GM12878 (cell line): Measurements from ENCODE around the gene NLN. TPM values are rescaled to one million over a fixed set of nuclear protein-coding genes. Genes with fewer than 3 reads are reported as not detected.

ENCODE experiments used
- ATAC-seq: fragments of 200-7000 bp; cut with Tn5 transposase; 3 replicates; pipeline ENCODE4 v1.9.1; 2020; ENCODE audit warnings: mild to moderate bottlenecking, moderate library complexity
- BruUV-seq: library from RNA; stranded (reverse); fragments of 400-500 nt; replicated peaks from 2 replicates; lab custom pipeline; 2021; lab: Mats Ljungman, UMichigan
- CTCF ChIA-PET: fragments of 300-600 bp; sonication (Branson Sonifier 250); formaldehyde crosslinking; extraction: SDS; loops from one replicate; lab custom pipeline; 2021; ENCODE audit warnings: inconsistent platforms; lab: Yijun Ruan, JAX
- POLR2A ChIA-PET: fragments of 350-600 bp; formaldehyde crosslinking; extraction: SDS; loops from one replicate; lab custom pipeline; 2021; ENCODE audit warnings: inconsistent platforms; lab: Charles Lee
- RAD21 ChIA-PET: fragments of 300-600 bp; sonication (Branson Sonifier 250); formaldehyde crosslinking; loops from one replicate; lab custom pipeline; 2023; ENCODE audit warnings: antibody characterized with exemption; ENCODE audit not compliant: unreplicated experiment; lab: Charles Lee
- SMC1A ChIA-PET: fragments of 300-600 bp; sonication (Branson Sonifier 250); formaldehyde crosslinking; loops from one replicate; lab custom pipeline; 2023; ENCODE audit not compliant: unreplicated experiment, uncharacterized antibody; lab: Charles Lee
- DNase-seq: peaks from one replicate; pipeline ENCODE4 v3.0.0-alpha.2; 2011; ENCODE audit warnings: low read depth, low spot score
- FAIRE-seq: peaks from 3 replicates; lab custom pipeline; 2011; peaks lifted over from hg19 to GRCh38; lab: Jason Lieb, UNC
- H2AFZ ChIP-seq: 2 replicates; pipeline ENCODE4 v1.6.0; 2011; ENCODE audit warnings: low read depth, low read length, control low read depth; ENCODE audit not compliant: control insufficient read depth
- H3K27ac ChIP-seq: 2 replicates; pipeline ENCODE4 v1.5.1; 2011; ENCODE audit warnings: control low read depth; ENCODE audit not compliant: control insufficient read depth, insufficient read depth
- H3K27me3 ChIP-seq, 2 experiments: replicated peaks in 1 of 2; 2 replicates each; pipeline versions ENCODE4 v1.6.0 to v1.6.1; 2011; ENCODE audit warnings: low read length in 1 of 2; ENCODE audit not compliant: control insufficient read depth in 2 of 2, insufficient read depth in 2 of 2
- H3K36me3 ChIP-seq, 2 experiments: 2 replicates each; pipeline ENCODE4 v1.5.1; 2011; ENCODE audit warnings: low read length in 1 of 2; ENCODE audit not compliant: control insufficient read depth in 2 of 2, insufficient read depth in 2 of 2
- H3K4me1 ChIP-seq: 2 replicates; pipeline ENCODE4 v1.6.1; 2011; ENCODE audit warnings: mild to moderate bottlenecking, low read length, moderate library complexity, mixed read lengths; ENCODE audit not compliant: control insufficient read depth, insufficient read depth
- H3K4me2 ChIP-seq: 2 replicates; pipeline ENCODE4 v1.6.0; 2011; ENCODE audit warnings: control low read depth; ENCODE audit not compliant: control insufficient read depth, insufficient read depth
- H3K4me3 ChIP-seq: fragments of 200-600 bp; sonication (generic); 2 replicates; pipeline ENCODE4 v1.5.1; 2016
- H3K79me2 ChIP-seq: 2 replicates; pipeline ENCODE4 v1.6.0; 2011; ENCODE audit warnings: low read length; ENCODE audit not compliant: control insufficient read depth, insufficient read depth
- H3K9ac ChIP-seq: 2 replicates; pipeline ENCODE4 v1.8.0; 2011; ENCODE audit warnings: low read length, control low read depth, mixed read lengths; ENCODE audit not compliant: control insufficient read depth, insufficient read depth
- H3K9me3 ChIP-seq: replicated peaks from 3 replicates; pipeline ENCODE4 v1.5.1; 2011; ENCODE audit warnings: mild to moderate bottlenecking, low read length; ENCODE audit not compliant: control insufficient read depth, insufficient read depth
- H4K20me1 ChIP-seq: 2 replicates; pipeline ENCODE4 v1.6.0; 2011; ENCODE audit not compliant: control insufficient read depth, insufficient read depth
- ASH2L ChIP-seq: fragments of 300-600, 200-600 bp; sonication (generic); IDR thresholded peaks from 2 replicates; pipeline ENCODE4 v1.6.1; 2017; ENCODE audit warnings: low read depth, mild to moderate bottlenecking, borderline replicate concordance
- CEBPB ChIP-seq, 2 experiments: fragments of 150-350 bp in 1 of 2; IDR thresholded peaks; 2 replicates each; pipeline ENCODE4 v1.6.1; 2012 to 2014; ENCODE audit warnings: low read depth in 2 of 2, low read length in 2 of 2, borderline replicate concordance in 1 of 2, inconsistent platforms in 1 of 2
- CHD4 ChIP-seq: fragments of 200-600 bp; sonication (generic); IDR thresholded peaks from 2 replicates; pipeline ENCODE4 v1.6.1; 2016; ENCODE audit warnings: mild to moderate bottlenecking
- FOS ChIP-seq: IDR thresholded peaks from 3 replicates; pipeline ENCODE4 v1.6.1; 2011; ENCODE audit warnings: borderline replicate concordance; ENCODE audit not compliant: insufficient read length; ENCODE audit errors: extremely low read depth
- FOXK2 ChIP-seq: fragments of 450-650 bp; IDR thresholded peaks from 2 replicates; pipeline ENCODE4 v1.6.1; 2017; ENCODE audit warnings: mild to moderate bottlenecking, moderate library complexity
- IRF4 ChIP-seq: IDR thresholded peaks from 2 replicates; pipeline ENCODE4 v1.6.1; 2011; ENCODE audit warnings: low read depth, low read length
- JUND ChIP-seq: IDR thresholded peaks from 2 replicates; pipeline ENCODE4 v1.6.1; 2012; ENCODE audit warnings: low read depth, mild to moderate bottlenecking, low read length, improper control_type of control experiment, moderate library complexity
- NBN ChIP-seq: fragments of 450-650 bp; IDR thresholded peaks from 2 replicates; pipeline ENCODE4 v1.6.1; 2016
- PML ChIP-seq: IDR thresholded peaks from 2 replicates; pipeline ENCODE4 v1.6.1; 2012; ENCODE audit warnings: low read length, inconsistent platforms
- RAD21 ChIP-seq: IDR thresholded peaks from 2 replicates; pipeline ENCODE4 v1.6.1; 2011; ENCODE audit warnings: mild to moderate bottlenecking, low read depth, low read length, moderate library complexity; ENCODE audit not compliant: insufficient read depth
- SMAD1 ChIP-seq: fragments of 450-650 bp; IDR thresholded peaks from 2 replicates; pipeline ENCODE4 v1.6.1; 2018; ENCODE audit warnings: mild to moderate bottlenecking, low read depth; ENCODE audit not compliant: partially characterized antibody
- SRF ChIP-seq, 2 experiments: IDR thresholded peaks; 2 replicates each; pipeline ENCODE4 v1.6.1; 2011; ENCODE audit warnings: low read depth in 2 of 2, low read length in 2 of 2, mild to moderate bottlenecking in 1 of 2, moderate library complexity in 1 of 2
- TBL1XR1 ChIP-seq: IDR thresholded peaks from 2 replicates; pipeline ENCODE4 v1.6.1; 2012; ENCODE audit warnings: low read depth, low read length, improper control_type of control experiment
- WGBS: methylation state at CpG from one replicate; pipeline ENCODE4 v1.1.6; 2016; ENCODE audit warnings: low lambda C conversion rate; ENCODE audit not compliant: insufficient replicate concordance, insufficient coverage; ENCODE audit errors: missing lambda C conversion rate; 5-methylcytosine and 5-hydroxymethylcytosine counted together
- in situ Hi-C: fragments of 300-500 bp; cut with MboI; formaldehyde crosslinking; loops from 9 replicates; pipeline ENCODE4 v1.14.3; 2018; ENCODE audit warnings: mixed read lengths
- intact Hi-C: fragments of 100-400 bp; cut with micrococcal nuclease; formaldehyde crosslinking; loops from one replicate; pipeline ENCODE4 v1.14.2; 2022; ENCODE audit not compliant: unreplicated experiment
- polyA plus RNA-seq, 11 experiments: library from polyadenylated mRNA; depleted of rRNA in 4 of 11; unstranded in 6 of 11; stranded (reverse) in 5 of 11; fragments of >200 nt; fragmentation: Nextera tagmentation in 4 of 11; fragmentation: Illumina TruSeq in 1 of 11; extraction: Ambion mirVana in 4 of 11; extraction: Trizol in 1 of 11; gene quantifications; 1 replicate in 1 of 11; 2 replicates in 10 of 11; pipeline versions ENCODE4 v1.2.1 to v1.2.3, GENCODE V29; 2011 to 2016; ENCODE audit warnings: inconsistent platforms in 2 of 11, missing spikeins in 2 of 11, low read depth in 1 of 11
- total RNA-seq, 4 experiments: library from RNA; depleted of rRNA in 3 of 4; stranded (reverse); fragments of >200 nt in 3 of 4; fragmentation: Illumina TruSeq in 1 of 4; extraction: Trizol in 1 of 4; gene quantifications; 2 replicates each; pipeline versions ENCODE4 v1.2.1 to v1.2.3, GENCODE V29; 2013 to 2021
- TF ChIP-seq, protein P1 (sequence below): fragments of 450-650 bp; formaldehyde crosslinking; IDR thresholded peaks from 2 replicates; pipeline ENCODE4 v1.4.0; 2020; ENCODE audit warnings: mild to moderate bottlenecking, moderate library complexity
- TF ChIP-seq, protein P2 (sequence below): IDR thresholded peaks from 2 replicates; pipeline ENCODE4 v1.6.1; 2011; ENCODE audit warnings: borderline replicate concordance, low read depth, mild to moderate bottlenecking, moderate library complexity, mixed read lengths, low read length; ENCODE audit not compliant: insufficient read depth; ENCODE audit errors: extremely low read length
- TF ChIP-seq, protein P3 (sequence below): IDR thresholded peaks from 2 replicates; pipeline ENCODE4 v1.6.1; 2012; ENCODE audit warnings: low read depth, low read length, improper control_type of control experiment
- TF ChIP-seq, protein P4 (sequence below): IDR thresholded peaks from 2 replicates; pipeline ENCODE4 v1.6.1; 2011; ENCODE audit warnings: low read depth, mild to moderate bottlenecking, low read length, moderate library complexity, borderline replicate concordance; ENCODE audit errors: extremely low read depth

NLN gene
- total and polyA plus RNA-seq, 10 of the 15 experiments (the other 5 are each of a cell fraction or from before 2014, with no cell fraction given) = 6.8 to 56.9 (median 33.3) TPM

DNA sequence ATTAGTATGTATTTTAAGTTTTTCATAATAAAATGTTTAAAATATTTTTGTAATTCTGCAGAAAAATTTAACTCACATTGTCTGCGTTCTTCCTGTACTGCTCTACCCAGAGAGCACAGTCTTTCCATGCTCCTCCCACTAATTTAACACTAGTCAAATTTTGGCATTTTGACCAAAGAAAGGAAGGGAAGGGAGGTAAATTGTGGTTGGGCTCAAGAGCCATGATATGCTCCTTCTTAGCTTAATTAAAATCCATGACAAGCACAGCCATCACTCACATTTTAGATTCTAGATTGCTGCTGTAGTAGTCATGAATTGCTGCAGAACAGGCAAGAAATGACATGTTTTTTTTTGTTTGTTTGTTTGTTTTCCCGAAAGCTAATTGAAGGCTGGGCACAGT is 98.4 kb downstream of the NLN start:
- H3K9ac ChIP-seq = no peak overlapping the region
- H3K4me1 ChIP-seq = peaks cover 42% of the 10 kb centered on the region
- SMC1A ChIA-PET = interaction anchor here (0.8 to 1.3 kb wide), 4 partner anchors 9 to 107 kb away, joined by 3 to 4 read pairs (median 3); no protein-coding TSS in a partner anchor
- POLR2A ChIA-PET = interaction anchor here (0.6 kb wide), 2 partner anchors 12 to 84 kb away, joined by 3 to 4 read pairs; no protein-coding TSS in a partner anchor
- H3K9me3 ChIP-seq = no peaks in the 10 kb centered on the region
- CTCF ChIA-PET = interaction anchor here (0.8 to 1.0 kb wide), 2 partner anchors 15 to 26 kb away, joined by 3 to 4 read pairs; no protein-coding TSS in a partner anchor
- RAD21 ChIA-PET = interaction anchor here (1.5 kb wide), 1 partner anchor 104 kb away, joined by 4 read pairs; no protein-coding TSS in a partner anchor
- WGBS = 93% methylated on average over 2 of the region's 2 CpGs
- DNase-seq (no peak), FAIRE-seq (no peak), ATAC-seq (no peak)
- in situ Hi-C loops = no loop called here
- peaks cover 0 to 5% of the 10 kb centered on the region in 2 experiments; a peak in 1 of 4 replicates for H3K36me3 ChIP-seq
- TF ChIP-seq IRF4 = no peak
- TF ChIP-seq, protein P1, sequence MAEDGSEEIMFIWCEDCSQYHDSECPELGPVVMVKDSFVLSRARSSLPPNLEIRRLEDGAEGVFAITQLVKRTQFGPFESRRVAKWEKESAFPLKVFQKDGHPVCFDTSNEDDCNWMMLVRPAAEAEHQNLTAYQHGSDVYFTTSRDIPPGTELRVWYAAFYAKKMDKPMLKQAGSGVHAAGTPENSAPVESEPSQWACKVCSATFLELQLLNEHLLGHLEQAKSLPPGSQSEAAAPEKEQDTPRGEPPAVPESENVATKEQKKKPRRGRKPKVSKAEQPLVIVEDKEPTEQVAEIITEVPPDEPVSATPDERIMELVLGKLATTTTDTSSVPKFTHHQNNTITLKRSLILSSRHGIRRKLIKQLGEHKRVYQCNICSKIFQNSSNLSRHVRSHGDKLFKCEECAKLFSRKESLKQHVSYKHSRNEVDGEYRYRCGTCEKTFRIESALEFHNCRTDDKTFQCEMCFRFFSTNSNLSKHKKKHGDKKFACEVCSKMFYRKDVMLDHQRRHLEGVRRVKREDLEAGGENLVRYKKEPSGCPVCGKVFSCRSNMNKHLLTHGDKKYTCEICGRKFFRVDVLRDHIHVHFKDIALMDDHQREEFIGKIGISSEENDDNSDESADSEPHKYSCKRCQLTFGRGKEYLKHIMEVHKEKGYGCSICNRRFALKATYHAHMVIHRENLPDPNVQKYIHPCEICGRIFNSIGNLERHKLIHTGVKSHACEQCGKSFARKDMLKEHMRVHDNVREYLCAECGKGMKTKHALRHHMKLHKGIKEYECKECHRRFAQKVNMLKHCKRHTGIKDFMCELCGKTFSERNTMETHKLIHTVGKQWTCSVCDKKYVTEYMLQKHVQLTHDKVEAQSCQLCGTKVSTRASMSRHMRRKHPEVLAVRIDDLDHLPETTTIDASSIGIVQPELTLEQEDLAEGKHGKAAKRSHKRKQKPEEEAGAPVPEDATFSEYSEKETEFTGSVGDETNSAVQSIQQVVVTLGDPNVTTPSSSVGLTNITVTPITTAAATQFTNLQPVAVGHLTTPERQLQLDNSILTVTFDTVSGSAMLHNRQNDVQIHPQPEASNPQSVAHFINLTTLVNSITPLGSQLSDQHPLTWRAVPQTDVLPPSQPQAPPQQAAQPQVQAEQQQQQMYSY (CRISPR knock-in tag) = no peak
- TF ChIP-seq PML = no peak
- TF ChIP-seq CEBPB (IDR thresholded peaks at IDR 0.05; ENCODE audit: borderline replicate concordance in 1 of 2, low read depth in 2 of 2, low read length in 2 of 2) = no peak
- TF ChIP-seq CHD4 = no peak
- TF ChIP-seq SRF (IDR thresholded peaks at IDR 0.05; ENCODE audit: low read depth in 2 of 2, low read length in 2 of 2) = no peak
- TF ChIP-seq FOXK2 = no peak
- no peak for TF ChIP-seq ASH2L
- no peak for TF ChIP-seq SMAD1
- TF ChIP-seq NBN = no peak
- TF ChIP-seq TBL1XR1 = no peak
- TF ChIP-seq, protein P2, sequence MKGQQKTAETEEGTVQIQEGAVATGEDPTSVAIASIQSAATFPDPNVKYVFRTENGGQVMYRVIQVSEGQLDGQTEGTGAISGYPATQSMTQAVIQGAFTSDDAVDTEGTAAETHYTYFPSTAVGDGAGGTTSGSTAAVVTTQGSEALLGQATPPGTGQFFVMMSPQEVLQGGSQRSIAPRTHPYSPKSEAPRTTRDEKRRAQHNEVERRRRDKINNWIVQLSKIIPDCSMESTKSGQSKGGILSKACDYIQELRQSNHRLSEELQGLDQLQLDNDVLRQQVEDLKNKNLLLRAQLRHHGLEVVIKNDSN = no peak
- TF ChIP-seq, protein P3, sequence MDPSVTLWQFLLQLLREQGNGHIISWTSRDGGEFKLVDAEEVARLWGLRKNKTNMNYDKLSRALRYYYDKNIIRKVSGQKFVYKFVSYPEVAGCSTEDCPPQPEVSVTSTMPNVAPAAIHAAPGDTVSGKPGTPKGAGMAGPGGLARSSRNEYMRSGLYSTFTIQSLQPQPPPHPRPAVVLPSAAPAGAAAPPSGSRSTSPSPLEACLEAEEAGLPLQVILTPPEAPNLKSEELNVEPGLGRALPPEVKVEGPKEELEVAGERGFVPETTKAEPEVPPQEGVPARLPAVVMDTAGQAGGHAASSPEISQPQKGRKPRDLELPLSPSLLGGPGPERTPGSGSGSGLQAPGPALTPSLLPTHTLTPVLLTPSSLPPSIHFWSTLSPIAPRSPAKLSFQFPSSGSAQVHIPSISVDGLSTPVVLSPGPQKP = no peak
- TF ChIP-seq JUND = no peak
- no peak for TF ChIP-seq FOS
- TF ChIP-seq RAD21 = no peak
- TF ChIP-seq, protein P4, sequence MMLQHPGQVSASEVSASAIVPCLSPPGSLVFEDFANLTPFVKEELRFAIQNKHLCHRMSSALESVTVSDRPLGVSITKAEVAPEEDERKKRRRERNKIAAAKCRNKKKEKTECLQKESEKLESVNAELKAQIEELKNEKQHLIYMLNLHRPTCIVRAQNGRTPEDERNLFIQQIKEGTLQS = no peak
- no peak overlapping the region for H3K4me3 ChIP-seq
- intact Hi-C loops = loop anchor here (10.0 kb wide), 1 partner anchor 324 kb away; the partner anchor contains the start of gene SREK1
- no peaks in the 10 kb centered on the region for H4K20me1 ChIP-seq
- no peak overlapping the region for H3K27ac ChIP-seq
- BruUV-seq = no TSS peak
- H2AFZ ChIP-seq = no peak overlapping the region
- no peak overlapping the region for H3K4me2 ChIP-seq
- H3K27me3 ChIP-seq = no peaks in the 10 kb centered on the region
- no peaks in the 10 kb centered on the region for H3K79me2 ChIP-seq
